SK-N-SH treated with all-trans-retinoic acid at 6 μM for 48 hours (cell line): ENCODE results near the gene LYSMD2.

Experiments
- ATAC-seq: fragments of 200-7000 bp; cut with Tn5 transposase; 3 replicates; pipeline ENCODE4 v1.9.1; 2020; ENCODE audit warnings: mild to moderate bottlenecking, moderate library complexity
- CREB5 ChIP-seq: fragments of 250-450 bp; sonication (Bioruptor Pico); IDR thresholded peaks from 2 replicates; pipeline ENCODE4 v1.5.1; 2020; ENCODE audit warnings: low read depth, mild to moderate bottlenecking, moderate library complexity
- CSDC2 ChIP-seq: fragments of 250-450 bp; sonication (Bioruptor Pico); IDR thresholded peaks from 2 replicates; pipeline ENCODE4 v1.5.0; 2020; ENCODE audit warnings: mild to moderate bottlenecking, moderate library complexity
- ESRRG ChIP-seq: fragments of 250-450 bp; sonication (Bioruptor Pico); IDR thresholded peaks from 2 replicates; pipeline ENCODE4 v1.6.1; 2021; ENCODE audit warnings: mild to moderate bottlenecking
- GLIS3 ChIP-seq: fragments of 250-450 bp; sonication (Bioruptor Pico); IDR thresholded peaks from 2 replicates; pipeline ENCODE4 v1.5.0; 2020; ENCODE audit warnings: mild to moderate bottlenecking, moderate library complexity
- ISL1 ChIP-seq: fragments of 250-450 bp; sonication (Bioruptor Pico); IDR thresholded peaks from 2 replicates; pipeline ENCODE4 v2.1.2; 2022; ENCODE audit warnings: mild to moderate bottlenecking, moderate library complexity
- OSR1 ChIP-seq: fragments of 250-450 bp; sonication (Bioruptor Pico); IDR thresholded peaks from 2 replicates; pipeline ENCODE4 v1.8.0; 2022; ENCODE audit warnings: moderate library complexity, mild to moderate bottlenecking, inconsistent platforms
- PPARA ChIP-seq: fragments of 250-450 bp; sonication (Bioruptor Pico); IDR thresholded peaks from 2 replicates; pipeline ENCODE4 v1.5.0; 2020; ENCODE audit warnings: mild to moderate bottlenecking, borderline replicate concordance
- TCF4 ChIP-seq: fragments of 250-450 bp; sonication (Bioruptor Pico); IDR thresholded peaks from 2 replicates; pipeline ENCODE4 v1.8.0; 2021; ENCODE audit warnings: mild to moderate bottlenecking, moderate library complexity, borderline replicate concordance
- TOX ChIP-seq: fragments of 250-450 bp; sonication (Bioruptor Pico); IDR thresholded peaks from 2 replicates; pipeline ENCODE4 v1.8.0; 2021; ENCODE audit warnings: mild to moderate bottlenecking, moderate library complexity, borderline replicate concordance
- TSHZ2 ChIP-seq: fragments of 250-450 bp; sonication (Bioruptor Pico); IDR thresholded peaks from 2 replicates; pipeline ENCODE4 v1.5.0; 2020; ENCODE audit warnings: mild to moderate bottlenecking, moderate library complexity
- ZC3H10 ChIP-seq: fragments of 250-450 bp; sonication (Bioruptor Pico); IDR thresholded peaks from 2 replicates; pipeline ENCODE4 v1.5.1; 2021; ENCODE audit warnings: mild to moderate bottlenecking, moderate library complexity
- ZFP3 ChIP-seq: fragments of 250-450 bp; sonication (Bioruptor Pico); IDR thresholded peaks from 2 replicates; pipeline ENCODE4 v1.5.0; 2020; ENCODE audit warnings: mild to moderate bottlenecking, moderate library complexity
- ZFP30 ChIP-seq: fragments of 450-650 bp; formaldehyde crosslinking; IDR thresholded peaks from 2 replicates; pipeline ENCODE4 v1.5.0; 2022; ENCODE audit warnings: mild to moderate bottlenecking, moderate library complexity
- ZNF565 ChIP-seq: fragments of 450-650 bp; formaldehyde crosslinking; conservative IDR thresholded peaks from 2 replicates; pipeline ENCODE4 v1.5.0; 2020; ENCODE audit warnings: low read depth, mild to moderate bottlenecking, moderate library complexity
- ZNF70 ChIP-seq: fragments of 450-650 bp; formaldehyde crosslinking; IDR thresholded peaks from 2 replicates; pipeline ENCODE4 v1.5.0; 2020; ENCODE audit warnings: mild to moderate bottlenecking, moderate library complexity
- ZNF8 ChIP-seq: fragments of 450-650 bp; formaldehyde crosslinking; IDR thresholded peaks from 2 replicates; pipeline ENCODE4 v1.5.0; 2020; ENCODE audit warnings: mild to moderate bottlenecking, moderate library complexity
- TF ChIP-seq, protein P1 (sequence below): fragments of 250-450 bp; sonication (Bioruptor Pico); IDR thresholded peaks from 2 replicates; pipeline ENCODE4 v1.8.0; 2021; ENCODE audit warnings: low read depth, mild to moderate bottlenecking, moderate library complexity, borderline replicate concordance
- TF ChIP-seq, protein P2 (sequence below): fragments of 250-450 bp; sonication (Bioruptor Pico); IDR thresholded peaks from 2 replicates; pipeline ENCODE4 v1.5.1; 2021; ENCODE audit warnings: mild to moderate bottlenecking, moderate library complexity

LYSMD2 gene

GRCh38 chr15:51714162-51714561, 23.3 kb downstream of the LYSMD2 start:
- ATAC-seq: no peak
- TF ChIP-seq TCF4 (CRISPR knock-in tag): peak; percentile 23; the same call in 1 of the 2 replicates
- no peak for TF ChIP-seq CSDC2 (CRISPR knock-in tag)

GRCh38 chr15:51709031-51709430, 28.4 kb downstream of the LYSMD2 start:
- ATAC-seq: no peak
- TF ChIP-seq ESRRG (no peak), ZNF8 (CRISPR knock-in tag) (no peak), OSR1 (no peak), ZFP3 (CRISPR knock-in tag) (no peak), ZNF70 (CRISPR knock-in tag) (no peak), ZFP30 (CRISPR knock-in tag) (no peak), TOX (CRISPR knock-in tag) (no peak), ZC3H10 (CRISPR knock-in tag) (no peak), ISL1 (no peak)
- TF ChIP-seq, protein P1, sequence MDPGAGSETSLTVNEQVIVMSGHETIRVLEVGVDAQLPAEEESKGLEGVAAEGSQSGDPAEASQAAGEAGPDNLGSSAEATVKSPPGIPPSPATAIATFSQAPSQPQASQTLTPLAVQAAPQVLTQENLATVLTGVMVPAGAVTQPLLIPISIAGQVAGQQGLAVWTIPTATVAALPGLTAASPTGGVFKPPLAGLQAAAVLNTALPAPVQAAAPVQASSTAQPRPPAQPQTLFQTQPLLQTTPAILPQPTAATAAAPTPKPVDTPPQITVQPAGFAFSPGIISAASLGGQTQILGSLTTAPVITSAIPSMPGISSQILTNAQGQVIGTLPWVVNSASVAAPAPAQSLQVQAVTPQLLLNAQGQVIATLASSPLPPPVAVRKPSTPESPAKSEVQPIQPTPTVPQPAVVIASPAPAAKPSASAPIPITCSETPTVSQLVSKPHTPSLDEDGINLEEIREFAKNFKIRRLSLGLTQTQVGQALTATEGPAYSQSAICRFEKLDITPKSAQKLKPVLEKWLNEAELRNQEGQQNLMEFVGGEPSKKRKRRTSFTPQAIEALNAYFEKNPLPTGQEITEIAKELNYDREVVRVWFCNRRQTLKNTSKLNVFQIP: no peak

GRCh38 chr15:51708013-51708412, 29.4 kb downstream of the LYSMD2 start:
- ATAC-seq: no peak
- TF ChIP-seq CREB5 (CRISPR knock-in tag) (no peak), GLIS3 (CRISPR knock-in tag) (no peak), ZNF565 (CRISPR knock-in tag) (no peak), ESRRG (no peak)
- TF ChIP-seq, protein P1: no peak

GRCh38 chr15:51706926-51707608, 30.4 kb downstream of the LYSMD2 start:
- ATAC-seq: no peak

More at GRCh38 chr15:51706926-51707608, 30.4 kb downstream of the LYSMD2 start:
- no peak for TF ChIP-seq GLIS3 (CRISPR knock-in tag)
- no peak for TF ChIP-seq ZFP30 (CRISPR knock-in tag)
- TF ChIP-seq ISL1: no peak
- no peak for TF ChIP-seq ZFP3 (CRISPR knock-in tag)
- no peak for TF ChIP-seq ESRRG
- no peak for TF ChIP-seq TSHZ2 (CRISPR knock-in tag)
- TF ChIP-seq, protein P2, sequence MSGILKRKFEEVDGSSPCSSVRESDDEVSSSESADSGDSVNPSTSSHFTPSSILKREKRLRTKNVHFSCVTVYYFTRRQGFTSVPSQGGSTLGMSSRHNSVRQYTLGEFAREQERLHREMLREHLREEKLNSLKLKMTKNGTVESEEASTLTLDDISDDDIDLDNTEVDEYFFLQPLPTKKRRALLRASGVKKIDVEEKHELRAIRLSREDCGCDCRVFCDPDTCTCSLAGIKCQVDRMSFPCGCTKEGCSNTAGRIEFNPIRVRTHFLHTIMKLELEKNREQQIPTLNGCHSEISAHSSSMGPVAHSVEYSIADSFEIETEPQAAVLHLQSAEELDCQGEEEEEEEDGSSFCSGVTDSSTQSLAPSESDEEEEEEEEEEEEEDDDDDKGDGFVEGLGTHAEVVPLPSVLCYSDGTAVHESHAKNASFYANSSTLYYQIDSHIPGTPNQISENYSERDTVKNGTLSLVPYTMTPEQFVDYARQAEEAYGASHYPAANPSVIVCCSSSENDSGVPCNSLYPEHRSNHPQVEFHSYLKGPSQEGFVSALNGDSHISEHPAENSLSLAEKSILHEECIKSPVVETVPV (CRISPR knock-in tag): no peak
- TF ChIP-seq CSDC2 (CRISPR knock-in tag): no peak
- TF ChIP-seq OSR1: no peak
- TF ChIP-seq CREB5 (CRISPR knock-in tag): no peak
- TF ChIP-seq PPARA (CRISPR knock-in tag): no peak
